HUES48 (cell line): ENCODE results near the gene PRKG1.
"Not testable (repeated sequence)": the region's sequence is repeated elsewhere in the genome, so short reads cannot be mapped to it uniquely, and the experiment has no call there.

Source experiments
- H3K27ac ChIP-seq: one replicate; pipeline ENCODE4 v1.7.0; 2013; ENCODE audit warnings: low read depth, low read length, inconsistent platforms
- H3K27me3 ChIP-seq: 2 replicates; pipeline ENCODE4 v1.6.1; 2013; ENCODE audit warnings: mild to moderate bottlenecking, low read length; ENCODE audit not compliant: control insufficient read depth, insufficient read depth
- H3K36me3 ChIP-seq: 2 replicates; pipeline ENCODE4 v1.6.1; 2013; ENCODE audit warnings: low read length; ENCODE audit not compliant: control insufficient read depth, insufficient read depth
- H3K4me1 ChIP-seq: 2 replicates; pipeline ENCODE4 v1.6.1; 2013; ENCODE audit warnings: mild to moderate bottlenecking, low read length; ENCODE audit not compliant: control insufficient read depth, insufficient read depth
- H3K4me3 ChIP-seq: 2 replicates; pipeline ENCODE4 v1.5.1; 2013; ENCODE audit warnings: mild to moderate bottlenecking, low read depth, low read length
- H3K9ac ChIP-seq: 2 replicates; pipeline ENCODE4 v1.6.1; 2013; ENCODE audit warnings: mild to moderate bottlenecking, low read depth, low read length, moderate library complexity
- H3K9me3 ChIP-seq: 2 replicates; pipeline ENCODE4 v1.6.1; 2013; ENCODE audit warnings: low read length; ENCODE audit not compliant: control insufficient read depth, insufficient read depth

The PRKG1 gene

DNA sequence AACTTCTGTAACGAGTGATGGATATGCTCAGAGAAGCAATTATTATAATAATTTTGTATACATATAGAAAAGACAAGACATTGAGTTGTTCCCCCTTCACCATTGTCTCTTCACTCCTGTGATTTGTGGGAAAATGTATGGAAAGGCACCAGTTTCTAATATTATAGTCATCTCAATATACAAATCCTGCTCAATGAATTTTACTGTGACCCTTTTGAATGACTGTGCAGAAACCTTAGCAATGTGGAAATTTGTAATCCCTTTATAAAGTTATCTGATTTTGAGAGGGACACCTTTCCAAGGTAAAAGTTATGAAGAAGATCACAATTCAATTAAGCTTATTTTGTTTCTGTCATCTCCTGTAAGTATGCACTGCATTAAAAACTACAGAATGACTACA is 1165.5 kb downstream of the PRKG1 start:
- Histone ChIP-seq H3K9me3 (no peaks in the 10 kb centered on the region), H3K4me1 (no peaks in the 10 kb centered on the region), H3K4me3 (no peak overlapping the region), H3K27ac (no peak overlapping the region), H3K36me3 (no peaks in the 10 kb centered on the region), H3K27me3 (no peaks in the 10 kb centered on the region), H3K9ac (no peak overlapping the region)

DNA sequence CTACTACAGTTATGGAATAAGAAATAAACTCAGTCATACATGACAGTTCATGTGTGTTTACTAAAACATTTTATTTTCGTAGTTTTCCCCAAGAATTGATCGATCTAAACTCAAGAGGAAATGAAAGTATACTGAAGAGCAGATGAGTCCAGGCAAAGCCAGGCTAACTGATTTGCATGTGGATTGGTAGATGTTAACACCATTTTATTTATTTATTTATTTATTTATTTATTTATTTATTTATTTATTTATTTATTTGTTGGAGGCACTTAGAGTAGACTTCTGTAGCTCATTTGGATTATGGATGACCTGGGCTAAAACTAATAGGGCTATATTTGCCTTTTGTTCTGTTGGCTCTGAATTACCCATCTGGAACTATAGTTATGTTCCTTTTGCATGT is 1171.3 kb downstream of the PRKG1 start:
- Histone ChIP-seq H3K27ac (no peak overlapping the region), H3K4me3 (no peak overlapping the region), H3K9ac (no peak overlapping the region), H3K27me3 (no peaks in the 10 kb centered on the region), H3K36me3 (no peaks in the 10 kb centered on the region), H3K9me3 (no peaks in the 10 kb centered on the region), H3K4me1 (no peaks in the 10 kb centered on the region)

DNA sequence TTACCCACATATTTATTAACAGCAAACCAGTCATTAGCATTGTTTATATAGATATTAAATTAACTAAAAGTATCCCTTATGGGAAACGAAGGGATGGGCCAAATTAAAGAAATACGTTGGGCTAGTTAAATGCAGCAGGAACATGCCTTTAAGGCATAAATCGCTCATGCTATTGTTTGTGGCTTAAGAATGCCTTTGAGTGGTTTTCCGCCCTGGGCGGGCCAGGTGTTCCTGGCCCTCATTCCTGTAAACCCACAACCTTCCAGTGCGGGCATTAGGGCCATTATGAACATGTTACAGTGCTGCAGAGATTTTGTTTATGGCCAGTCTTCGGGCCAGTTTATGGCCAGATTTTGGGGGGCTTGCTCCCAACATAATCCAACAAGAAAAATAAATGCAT is 1173.6 kb downstream of the PRKG1 start:
- not testable (repeated sequence) for H3K4me1 ChIP-seq, H3K9me3 ChIP-seq, H3K27ac ChIP-seq, H3K4me3 ChIP-seq, H3K36me3 ChIP-seq, H3K9ac ChIP-seq, H3K27me3 ChIP-seq

DNA sequence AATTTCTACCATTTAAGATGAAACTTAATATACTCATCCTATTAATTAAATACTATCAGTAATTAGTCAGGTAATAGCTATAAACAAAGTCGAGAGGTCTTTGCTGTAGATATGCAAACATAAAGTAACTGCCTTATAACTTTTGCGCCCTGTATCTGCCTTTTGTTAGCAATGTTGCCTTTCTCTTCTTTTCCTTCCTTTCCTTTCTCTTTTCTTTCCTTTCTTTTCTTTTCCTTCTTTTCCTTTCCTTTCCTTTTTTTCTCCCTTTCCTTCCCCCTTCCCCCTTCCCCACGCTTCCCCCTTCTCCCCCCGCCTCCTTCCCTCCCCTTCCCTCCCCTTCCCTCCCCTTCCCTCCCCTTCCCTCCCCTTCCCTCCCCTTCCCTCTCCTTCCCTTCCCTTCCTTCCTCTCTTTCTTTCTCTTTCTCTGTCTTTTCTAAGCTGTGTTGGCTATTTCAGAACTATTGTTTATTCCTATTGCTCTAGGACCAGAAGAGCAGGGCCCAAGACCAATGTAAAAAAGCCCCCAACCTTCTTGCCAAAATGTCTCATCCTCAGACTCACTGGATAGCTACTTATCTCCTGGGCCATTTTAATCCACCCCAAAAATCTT is 1174.5 kb downstream of the PRKG1 start:
- H3K36me3 ChIP-seq: no peaks in the 10 kb centered on the region
- H3K27me3 ChIP-seq: no peaks in the 10 kb centered on the region
- H3K4me3 ChIP-seq: no peak overlapping the region
- no peaks in the 10 kb centered on the region for H3K4me1 ChIP-seq
- H3K27ac ChIP-seq: no peak overlapping the region
- no peak overlapping the region for H3K9ac ChIP-seq
- H3K9me3 ChIP-seq: no peaks in the 10 kb centered on the region

DNA sequence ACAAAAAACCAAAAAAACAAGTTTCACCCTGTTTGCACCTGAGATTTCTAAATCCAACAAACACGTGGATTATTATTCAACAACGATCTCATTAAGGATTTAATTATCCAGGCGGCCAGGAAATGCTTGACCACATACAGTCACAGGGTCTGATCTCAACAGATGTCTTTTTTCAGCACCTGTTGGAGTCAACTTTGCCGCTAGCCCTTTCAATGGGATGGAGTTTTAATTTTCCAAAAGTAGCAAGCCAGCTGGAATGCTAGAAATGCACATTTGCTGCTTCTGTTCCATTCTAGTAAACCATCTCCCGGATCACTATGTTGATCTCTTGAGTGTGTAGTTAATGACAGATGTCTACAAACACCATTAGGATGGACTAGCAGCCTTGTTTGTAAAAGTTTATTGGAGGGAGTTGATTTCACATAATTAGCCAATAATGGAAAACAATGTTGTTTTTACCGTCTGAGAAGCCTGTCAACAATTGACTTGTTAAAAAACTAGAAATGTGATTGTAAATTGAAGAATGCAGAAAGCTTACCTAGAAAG is 1175.6 kb downstream of the PRKG1 start:
- Histone ChIP-seq H3K9ac (no peak overlapping the region), H3K9me3 (no peaks in the 10 kb centered on the region), H3K27me3 (no peaks in the 10 kb centered on the region), H3K4me1 (no peaks in the 10 kb centered on the region), H3K36me3 (no peaks in the 10 kb centered on the region), H3K4me3 (no peak overlapping the region), H3K27ac (no peak overlapping the region)

DNA sequence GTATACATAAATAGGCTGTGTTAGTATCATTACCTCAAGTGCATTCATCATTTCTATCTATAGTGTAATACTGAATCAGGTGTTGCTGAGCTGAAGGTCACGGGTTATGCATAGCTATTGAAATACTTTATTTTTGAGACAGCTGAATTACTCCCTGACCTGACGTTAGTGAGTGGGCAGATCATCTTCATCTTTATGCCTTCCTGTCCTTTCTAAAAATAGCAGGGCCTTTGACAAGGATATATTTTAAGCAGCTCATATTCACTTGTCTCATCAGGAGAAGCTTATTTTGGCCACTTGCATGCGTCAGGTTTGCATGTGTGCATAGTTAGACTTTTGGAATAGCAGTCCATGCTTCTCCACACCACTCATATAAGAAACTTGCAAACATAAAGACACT is 1176.2 kb downstream of the PRKG1 start:
- no peak overlapping the region for H3K9ac ChIP-seq
- no peak overlapping the region for H3K4me3 ChIP-seq
- no peaks in the 10 kb centered on the region for H3K36me3 ChIP-seq
- H3K4me1 ChIP-seq: no peaks in the 10 kb centered on the region
- H3K27me3 ChIP-seq: no peaks in the 10 kb centered on the region
- H3K27ac ChIP-seq: no peak overlapping the region
- H3K9me3 ChIP-seq: no peaks in the 10 kb centered on the region

DNA sequence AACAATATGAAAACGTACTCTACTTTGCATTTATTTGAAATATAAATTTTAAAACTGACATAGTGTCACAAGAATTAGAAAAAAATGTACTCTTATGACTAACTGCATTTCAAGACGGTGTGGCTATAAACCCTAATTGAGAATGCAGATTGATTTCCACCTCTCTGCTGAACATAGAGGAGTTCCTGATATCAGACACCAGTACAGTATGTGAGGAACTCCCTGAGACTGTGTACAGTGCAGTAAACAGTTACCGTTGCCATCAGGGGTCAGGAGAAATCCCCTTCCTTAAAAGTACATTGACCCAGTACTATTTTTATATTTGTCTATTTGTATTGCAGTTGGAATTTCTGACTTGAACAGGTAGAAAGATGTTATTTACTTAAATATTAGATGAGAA is 1178.0 kb downstream of the PRKG1 start:
- H3K27me3 ChIP-seq: no peaks in the 10 kb centered on the region
- H3K4me3 ChIP-seq: no peak overlapping the region
- no peaks in the 10 kb centered on the region for H3K36me3 ChIP-seq
- no peak overlapping the region for H3K27ac ChIP-seq
- H3K4me1 ChIP-seq: no peaks in the 10 kb centered on the region
- no peaks in the 10 kb centered on the region for H3K9me3 ChIP-seq
- no peak overlapping the region for H3K9ac ChIP-seq

DNA sequence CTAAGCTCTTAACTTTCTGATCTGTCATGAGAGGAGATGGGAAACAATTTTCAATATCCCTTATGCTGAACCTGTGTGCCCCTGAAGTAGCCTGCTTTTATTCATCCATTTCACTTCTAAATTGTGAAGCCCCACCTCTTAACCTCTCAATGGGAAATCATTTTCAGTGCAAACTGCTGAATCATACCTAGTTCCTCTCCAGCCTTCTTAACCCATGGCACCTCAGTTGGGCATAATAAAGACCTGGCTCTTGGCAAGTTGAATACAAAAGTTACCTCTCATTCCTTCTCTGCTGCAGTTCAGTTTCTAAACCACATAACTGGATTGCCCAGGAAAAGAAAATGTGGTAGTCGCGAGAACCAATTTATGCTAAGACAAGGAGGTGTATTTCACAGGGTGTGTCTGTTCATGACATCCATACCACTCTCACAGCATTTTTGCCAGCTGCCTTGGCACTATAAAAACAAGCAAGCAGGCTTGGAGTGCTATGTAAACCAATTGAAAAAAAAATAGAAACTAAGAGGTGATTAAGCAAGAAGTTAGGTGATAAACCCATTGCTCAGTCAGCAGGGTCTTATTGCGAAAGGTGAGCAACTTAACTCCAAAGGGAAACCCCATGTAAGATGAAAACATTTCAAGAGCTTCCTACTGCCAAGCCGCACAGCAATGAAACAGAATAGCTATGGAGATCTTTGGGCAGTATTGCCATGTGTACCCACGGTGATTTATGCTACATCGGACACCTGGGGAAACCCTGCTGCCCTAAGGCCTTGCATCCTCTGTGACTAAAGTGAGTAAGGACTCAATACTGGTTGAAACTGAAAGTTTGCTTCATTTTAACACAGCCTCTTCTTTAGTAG is 1182.8 kb downstream of the PRKG1 start:
- Histone ChIP-seq H3K9me3 (no peaks in the 10 kb centered on the region), H3K27ac (no peak overlapping the region), H3K4me1 (no peaks in the 10 kb centered on the region), H3K27me3 (no peaks in the 10 kb centered on the region), H3K4me3 (no peak overlapping the region), H3K9ac (no peak overlapping the region), H3K36me3 (no peaks in the 10 kb centered on the region)

DNA sequence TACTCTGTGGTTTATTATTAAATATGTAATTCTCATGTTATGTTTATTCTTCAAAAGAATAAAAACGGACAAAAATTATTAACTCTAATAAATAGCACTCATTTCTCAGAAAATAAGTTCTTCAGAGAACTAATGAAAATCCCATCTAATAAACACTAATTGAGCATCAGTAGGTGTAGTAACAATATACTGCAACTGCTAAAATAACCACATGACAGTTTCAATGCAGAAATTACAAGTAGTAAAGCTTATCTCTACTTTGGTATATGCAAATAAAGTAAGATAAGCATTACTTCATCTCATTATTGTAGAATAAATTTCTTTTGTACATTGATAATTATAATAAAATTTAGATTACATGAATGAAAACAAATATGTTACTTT is 1183.4 kb downstream of the PRKG1 start:
- no peak overlapping the region for H3K27ac ChIP-seq
- no peaks in the 10 kb centered on the region for H3K27me3 ChIP-seq
- H3K9ac ChIP-seq: no peak overlapping the region
- no peaks in the 10 kb centered on the region for H3K36me3 ChIP-seq
- H3K9me3 ChIP-seq: no peaks in the 10 kb centered on the region
- H3K4me3 ChIP-seq: no peak overlapping the region
- no peaks in the 10 kb centered on the region for H3K4me1 ChIP-seq

DNA sequence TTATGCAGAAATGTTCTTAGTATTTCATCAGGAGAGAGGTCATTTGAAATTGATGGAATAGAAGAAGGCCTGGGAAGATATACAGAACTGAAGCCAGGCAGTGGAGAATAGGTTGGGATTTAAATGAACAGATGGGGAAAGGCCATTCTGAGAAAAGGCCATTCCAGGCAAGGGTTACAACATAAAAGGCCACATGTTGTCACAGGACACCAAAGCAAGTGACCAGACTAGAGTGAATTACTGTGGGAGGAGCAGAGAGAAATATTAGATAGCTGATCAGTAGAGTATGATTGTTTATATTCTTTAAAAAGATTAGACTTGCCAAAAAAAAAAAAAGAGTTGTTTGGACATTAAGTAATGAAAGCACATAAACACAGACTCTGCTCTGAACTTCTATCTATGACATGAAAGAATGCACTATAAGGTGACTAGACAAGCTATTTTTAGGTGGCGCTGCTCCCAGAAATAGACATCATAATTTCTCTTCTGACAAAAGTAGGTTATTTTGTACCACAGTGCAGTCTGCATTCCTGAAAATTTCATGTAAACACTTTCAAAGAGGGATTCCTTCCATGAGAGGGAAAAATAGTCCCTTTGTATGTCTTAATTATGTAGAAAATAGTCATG is 1184.6 kb downstream of the PRKG1 start:
- H3K36me3 ChIP-seq: no peaks in the 10 kb centered on the region
- no peaks in the 10 kb centered on the region for H3K4me1 ChIP-seq

DNA sequence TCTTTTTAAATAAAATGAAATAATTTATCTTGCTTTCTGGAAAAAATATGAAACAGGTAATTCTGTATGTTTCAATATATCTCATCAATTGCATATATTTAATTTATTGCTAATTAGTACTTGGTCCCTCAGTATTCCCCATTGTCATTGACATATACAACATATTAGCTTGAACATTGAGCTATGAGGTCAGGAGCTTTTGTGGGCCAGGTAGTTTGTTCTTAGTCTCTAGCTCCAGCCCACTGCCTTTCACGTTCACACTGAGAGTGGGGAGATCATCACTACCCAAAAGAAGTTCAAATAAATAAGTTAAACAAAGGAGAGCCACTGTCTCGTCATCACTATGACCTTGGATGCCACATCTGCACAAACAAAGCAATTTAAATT is 1185.1 kb downstream of the PRKG1 start:
- no peaks in the 10 kb centered on the region for H3K36me3 ChIP-seq
- no peaks in the 10 kb centered on the region for H3K4me1 ChIP-seq
- no peak overlapping the region for H3K27ac ChIP-seq
- H3K9ac ChIP-seq: no peak overlapping the region
- no peaks in the 10 kb centered on the region for H3K27me3 ChIP-seq
- H3K4me3 ChIP-seq: no peak overlapping the region
- H3K9me3 ChIP-seq: no peaks in the 10 kb centered on the region

More for the DNA sequence above, 1184.6 kb downstream of the PRKG1 start:
- Histone ChIP-seq H3K9me3 (no peaks in the 10 kb centered on the region), H3K27me3 (no peaks in the 10 kb centered on the region), H3K4me3 (no peak overlapping the region), H3K9ac (no peak overlapping the region), H3K27ac (no peak overlapping the region)
